ENCODE measurements around the gene CMTM4. TPM values are rescaled to one million over a fixed set of nuclear protein-coding genes. Genes with fewer than 3 reads are reported as not detected.

The CMTM4 gene
- total and polyA plus RNA-seq, 2 of the 8 experiments (the other 6 are each of a cell fraction or from before 2014, with no cell fraction given): 35.3 to 51.7 TPM

DNA sequence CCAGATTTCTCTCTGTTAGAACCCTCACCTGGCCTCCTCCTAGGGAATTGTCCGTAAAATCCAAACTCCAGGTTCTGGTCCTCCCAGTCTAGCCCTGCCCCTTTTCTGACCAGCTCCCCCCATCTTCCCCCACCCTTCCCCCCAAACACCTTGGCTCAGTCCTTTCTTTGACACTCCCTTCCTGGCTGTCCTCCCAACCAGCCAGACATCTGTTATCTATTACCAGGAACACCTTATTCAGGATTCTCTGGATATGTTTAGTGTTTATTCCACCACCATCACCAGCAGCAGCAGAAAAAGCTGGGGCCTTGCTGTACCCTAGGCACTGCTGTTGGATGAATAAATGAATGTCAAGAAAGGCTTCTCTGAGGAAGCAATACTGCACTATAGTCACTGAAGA, 96.1 kb downstream of the CMTM4 start (continued):
- TF ChIP-seq ATF2 (IDR thresholded peaks at IDR 0.05; ENCODE audit: low read length) (no peak), MAFK (IDR thresholded peaks at IDR 0.05; ENCODE audit: low read depth, low read length) (no peak), CBX5 (IDR thresholded peaks at IDR 0.05; ENCODE audit: low read depth, low read length) (no peak), CTBP2 (IDR thresholded peaks at IDR 0.05; ENCODE audit: borderline replicate concordance, insufficient read depth, insufficient read length, low read length) (no peak), KDM4A (IDR thresholded peaks at IDR 0.05; ENCODE audit: low read depth, low read length, severe bottlenecking) (no peak)

Data from H1 (cell line).